HEK293T (cell line): ENCODE results near the gene DIO3.

Source experiments
- CTCF ChIA-PET: fragments of 350-600 bp; formaldehyde crosslinking; extraction: SDS; loops from one replicate; lab custom pipeline; 2021; ENCODE audit warnings: antibody characterized with exemption, inconsistent platforms; lab: Yijun Ruan, JAX
- POLR2A ChIA-PET: fragments of 350-600 bp; formaldehyde crosslinking; extraction: SDS; loops from one replicate; lab custom pipeline; 2020; ENCODE audit warnings: antibody characterized with exemption, inconsistent platforms; lab: Yijun Ruan, JAX
- DNase-seq: peaks from one replicate; pipeline ENCODE4 v3.0.0; 2012; ENCODE audit warnings: mixed read lengths; ENCODE audit errors: extremely low spot score
- ARNT ChIP-seq: fragments of 450-650 bp; IDR thresholded peaks from 2 replicates; pipeline ENCODE4 v1.6.1; 2017; ENCODE audit warnings: mild to moderate bottlenecking
- BHLHE40 ChIP-seq: fragments of 450-650 bp; IDR thresholded peaks from 2 replicates; pipeline ENCODE4 v1.6.1; 2016; ENCODE audit warnings: mild to moderate bottlenecking, moderate library complexity, borderline replicate concordance
- CTBP1 ChIP-seq: fragments of 450-650 bp; IDR thresholded peaks from 2 replicates; pipeline ENCODE4 v1.6.1; 2016; ENCODE audit warnings: borderline replicate concordance
- ELF4 ChIP-seq: fragments of 450-650 bp; IDR thresholded peaks from 2 replicates; pipeline ENCODE4 v1.6.1; 2017; ENCODE audit warnings: antibody characterized with exemption
- FOXA1 ChIP-seq: fragments of 450-650 bp; IDR thresholded peaks from 2 replicates; pipeline ENCODE4 v1.6.1; 2016; ENCODE audit warnings: mild to moderate bottlenecking
- FOXK2 ChIP-seq: fragments of 450-650 bp; IDR thresholded peaks from 2 replicates; pipeline ENCODE4 v1.6.1; 2016; ENCODE audit warnings: mild to moderate bottlenecking
- FOXM1 ChIP-seq: fragments of 450-650 bp; IDR thresholded peaks from 2 replicates; pipeline ENCODE4 v1.6.1; 2017; ENCODE audit warnings: mild to moderate bottlenecking, borderline replicate concordance
- HDGF ChIP-seq: fragments of 450-650 bp; IDR thresholded peaks from 2 replicates; pipeline ENCODE4 v1.6.1; 2017; ENCODE audit warnings: antibody characterized with exemption, borderline replicate concordance
- L3MBTL2 ChIP-seq: fragments of 450-650 bp; conservative IDR thresholded peaks from 2 replicates; pipeline ENCODE4 v1.6.1; 2016; ENCODE audit warnings: mild to moderate bottlenecking
- LEF1 ChIP-seq: fragments of 450-650 bp; IDR thresholded peaks from 2 replicates; pipeline ENCODE4 v1.6.1; 2017; ENCODE audit warnings: mild to moderate bottlenecking, borderline replicate concordance
- NFRKB ChIP-seq: fragments of 450-650 bp; IDR thresholded peaks from 2 replicates; pipeline ENCODE4 v1.6.1; 2016; ENCODE audit warnings: mild to moderate bottlenecking, moderate library complexity
- PKNOX1 ChIP-seq: fragments of 450-650 bp; IDR thresholded peaks from 2 replicates; pipeline ENCODE4 v1.6.1; 2016
- SP1 ChIP-seq: fragments of 450-650 bp; IDR thresholded peaks from 2 replicates; pipeline ENCODE4 v1.6.1; 2017
- SUZ12 ChIP-seq: fragments of 450-650 bp; IDR thresholded peaks from 2 replicates; pipeline ENCODE4 v1.6.1; 2016; ENCODE audit warnings: mild to moderate bottlenecking
- TARDBP ChIP-seq: fragments of 450-650 bp; IDR thresholded peaks from 2 replicates; pipeline ENCODE4 v1.6.1; 2016
- ZNF384 ChIP-seq: fragments of 450-650 bp; IDR thresholded peaks from 2 replicates; pipeline ENCODE4 v1.6.1; 2016

Gene DIO3

GRCh38 chr14:101557811-101558738 lies 3.2 kb upstream of the DIO3 start:
- TF ChIP-seq BHLHE40 (no peak), SP1 (no peak), FOXA1 (no peak), LEF1 (no peak), FOXK2 (no peak), FOXM1 (no peak), ARNT (no peak), NFRKB (no peak), PKNOX1 (no peak), HDGF (no peak), TARDBP (no peak), ELF4 (no peak), CTBP1 (no peak), ZNF384 (no peak), L3MBTL2 (no peak), SUZ12 (no peak)
- CTCF ChIA-PET, result no interaction called here
- POLR2A ChIA-PET, result no interaction called here
- no peak for DNase-seq

GRCh38 chr14:101558739-101559240 lies 2.5 kb upstream of the DIO3 start:
- ChIA-PET CTCF (no interaction called here), POLR2A (no interaction called here)
- no peak for DNase-seq
- no peak for TF ChIP-seq BHLHE40
- TF ChIP-seq SUZ12, result no peak
- no peak for TF ChIP-seq FOXA1
- TF ChIP-seq ELF4, result no peak
- no peak for TF ChIP-seq L3MBTL2
- TF ChIP-seq NFRKB, result no peak
- TF ChIP-seq HDGF, result no peak
- no peak for TF ChIP-seq ZNF384
- TF ChIP-seq SP1, result no peak
- no peak for TF ChIP-seq PKNOX1
- TF ChIP-seq FOXK2, result no peak
- TF ChIP-seq ARNT, result no peak
- no peak for TF ChIP-seq FOXM1
- TF ChIP-seq CTBP1, result no peak
- TF ChIP-seq LEF1, result no peak
- no peak for TF ChIP-seq TARDBP

GRCh38 chr14:101559250-101559623 lies 2.1 kb upstream of the DIO3 start:
- POLR2A ChIA-PET, result no interaction called here
- TF ChIP-seq L3MBTL2 (no peak), ELF4 (no peak), SUZ12 (no peak)
- CTCF ChIA-PET, result no interaction called here
- DNase-seq, result no peak

GRCh38 chr14:101559624-101560533 lies 1.4 kb upstream of the DIO3 start:
- CTCF ChIA-PET, result no interaction called here
- TF ChIP-seq PKNOX1 (no peak), FOXA1 (no peak), ZNF384 (no peak), TARDBP (no peak), FOXK2 (no peak), SUZ12 (no peak), LEF1 (no peak), L3MBTL2 (no peak), ELF4 (no peak), BHLHE40 (no peak), HDGF (no peak), FOXM1 (no peak), CTBP1 (no peak), SP1 (no peak), NFRKB (no peak)
- no peak for DNase-seq
- POLR2A ChIA-PET, result no interaction called here

GRCh38 chr14:101560534-101561113 lies 671 bp upstream of the DIO3 start:
- POLR2A ChIA-PET, result no interaction called here
- DNase-seq, result no peak
- CTCF ChIA-PET, result no interaction called here
- TF ChIP-seq ZNF384 (no peak), TARDBP (no peak), HDGF (no peak), FOXA1 (no peak), NFRKB (no peak), CTBP1 (no peak), FOXK2 (no peak), L3MBTL2 (no peak), LEF1 (no peak), SUZ12 (no peak), FOXM1 (no peak), PKNOX1 (no peak), ELF4 (no peak), ARNT (no peak)
